Measurements from ENCODE around the gene GLUD1.

The GLUD1 gene

GRCh38 chr10:87085537-87085936 is 9.1 kb downstream of the GLUD1 start:
- TF ChIP-seq SIN3A (IDR thresholded peaks at IDR 0.05; ENCODE audit: borderline replicate concordance, insufficient read depth, low read length) (no peak), REST (IDR thresholded peaks at IDR 0.05; ENCODE audit: insufficient read depth in 1 of 2, low read depth in 2 of 2, low read length in 2 of 2) (no peak), FOXP2 (optimal IDR thresholded peaks at IDR 0.05; ENCODE audit: borderline replicate concordance, extremely low read depth, extremely low read length, insufficient read depth) (no peak), POLR2AphosphoS5 (IDR thresholded peaks at IDR 0.05; ENCODE audit: low read depth, low read length) (no peak), TAF1 (IDR thresholded peaks at IDR 0.05; ENCODE audit: borderline replicate concordance, insufficient read depth, low read length) (no peak)

- TF ChIP-seq TAF1 (IDR thresholded peaks at IDR 0.05; ENCODE audit: borderline replicate concordance, insufficient read depth, low read length) (no peak), POLR2AphosphoS5 (IDR thresholded peaks at IDR 0.05; ENCODE audit: low read depth, low read length) (no peak), REST (IDR thresholded peaks at IDR 0.05; ENCODE audit: insufficient read depth in 1 of 2, low read depth in 2 of 2, low read length in 2 of 2) (no peak), SIN3A (IDR thresholded peaks at IDR 0.05; ENCODE audit: borderline replicate concordance, insufficient read depth, low read length) (no peak), FOXP2 (optimal IDR thresholded peaks at IDR 0.05; ENCODE audit: borderline replicate concordance, extremely low read depth, extremely low read length, insufficient read depth) (no peak)
Observed at GRCh38 chr10:87079106-87079836, 15.4 kb downstream of the GLUD1 start.

- no peak for TF ChIP-seq REST (IDR thresholded peaks at IDR 0.05; ENCODE audit: insufficient read depth in 1 of 2, low read depth in 2 of 2, low read length in 2 of 2)
- TF ChIP-seq TAF1 (IDR thresholded peaks at IDR 0.05; ENCODE audit: borderline replicate concordance, insufficient read depth, low read length), result no peak
- TF ChIP-seq SIN3A (IDR thresholded peaks at IDR 0.05; ENCODE audit: borderline replicate concordance, insufficient read depth, low read length), result no peak
- no peak for TF ChIP-seq POLR2AphosphoS5 (IDR thresholded peaks at IDR 0.05; ENCODE audit: low read depth, low read length)
- no peak for TF ChIP-seq FOXP2 (optimal IDR thresholded peaks at IDR 0.05; ENCODE audit: borderline replicate concordance, extremely low read depth, extremely low read length, insufficient read depth)
Observed at GRCh38 chr10:87072449-87072848, 22.2 kb downstream of the GLUD1 start.

- no peak for TF ChIP-seq SIN3A (IDR thresholded peaks at IDR 0.05; ENCODE audit: borderline replicate concordance, insufficient read depth, low read length)
- no peak for TF ChIP-seq REST (IDR thresholded peaks at IDR 0.05; ENCODE audit: insufficient read depth in 1 of 2, low read depth in 2 of 2, low read length in 2 of 2)
Observed at GRCh38 chr10:87068281-87068680, 26.4 kb downstream of the GLUD1 start.

- TF ChIP-seq FOXP2 (optimal IDR thresholded peaks at IDR 0.05; ENCODE audit: borderline replicate concordance, extremely low read depth, extremely low read length, insufficient read depth) (no peak), TAF1 (IDR thresholded peaks at IDR 0.05; ENCODE audit: borderline replicate concordance, insufficient read depth, low read length) (no peak), SIN3A (IDR thresholded peaks at IDR 0.05; ENCODE audit: borderline replicate concordance, insufficient read depth, low read length) (no peak), REST (IDR thresholded peaks at IDR 0.05; ENCODE audit: insufficient read depth in 1 of 2, low read depth in 2 of 2, low read length in 2 of 2) (no peak), POLR2AphosphoS5 (IDR thresholded peaks at IDR 0.05; ENCODE audit: low read depth, low read length) (no peak)
Observed at GRCh38 chr10:87066865-87067264, 27.8 kb downstream of the GLUD1 start.
